NCI-H748 (cell line): ENCODE results near the gene RPTOR.

Source experiments
- DNase-seq: peaks from one replicate; lab custom pipeline; 2025; ENCODE audit not compliant: unreplicated experiment; lab: John Stamatoyannopoulos, UW

Gene RPTOR

DNA sequence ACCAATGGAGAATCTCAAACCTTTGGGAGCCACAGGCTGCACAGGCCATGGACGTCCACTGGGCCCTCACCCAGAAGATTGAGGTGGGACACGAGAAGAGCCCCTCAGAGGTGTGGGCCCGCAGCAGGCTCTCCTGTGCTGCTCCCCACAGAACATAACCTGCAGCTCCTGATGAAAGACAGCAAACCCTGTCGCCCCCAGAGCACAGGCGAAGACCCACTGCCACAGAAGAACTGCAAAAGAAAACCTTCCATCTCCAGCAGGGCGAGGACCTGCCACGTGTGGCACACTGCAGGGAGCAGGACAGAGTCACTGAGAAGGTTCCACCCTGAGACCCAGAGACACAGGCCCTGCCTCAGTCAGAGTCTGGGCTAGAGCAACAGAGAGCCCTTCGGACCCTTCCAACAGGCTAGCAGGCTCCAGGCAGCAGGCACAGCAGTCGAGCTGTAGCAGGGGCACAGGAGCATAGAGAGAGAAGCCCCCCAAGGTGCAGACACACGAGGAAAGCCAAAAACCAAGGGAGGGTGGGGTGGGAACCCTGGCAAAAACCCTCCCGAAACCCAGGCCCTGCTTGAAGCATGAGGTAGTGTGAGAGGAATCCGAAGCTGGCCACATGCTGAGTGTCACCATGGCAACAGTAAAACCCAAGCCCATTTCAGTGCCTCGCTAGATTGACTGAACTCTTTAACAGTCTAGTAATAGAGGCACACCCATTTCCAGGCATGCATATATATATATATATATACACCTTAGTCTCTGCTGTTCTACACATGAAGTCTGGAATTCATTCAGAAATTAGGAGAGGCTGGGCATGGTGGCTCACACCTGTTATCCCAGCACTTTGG, 387.0 kb downstream of the RPTOR start:
- peak; percentile 75 for DNase-seq

DNA sequence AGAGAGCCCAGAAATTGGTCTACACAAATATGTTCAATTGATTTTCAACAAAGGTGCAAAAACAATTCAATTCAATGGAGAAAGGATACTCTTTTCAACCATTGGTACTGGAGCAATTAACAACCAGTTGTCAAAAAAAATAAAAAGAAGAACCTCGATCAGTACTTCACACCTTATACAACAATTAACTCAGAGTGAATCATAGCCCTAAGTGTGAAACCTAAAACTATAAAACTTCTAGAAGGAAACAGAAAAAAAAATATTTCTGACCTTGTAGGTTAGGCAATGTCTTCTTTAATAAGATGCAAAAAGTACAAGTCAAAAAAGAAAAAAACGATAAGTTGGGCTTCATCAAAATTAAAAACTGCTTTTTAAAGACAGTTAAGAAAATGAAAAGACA, 390.9 kb downstream of the RPTOR start:
- no peak for DNase-seq

DNA sequence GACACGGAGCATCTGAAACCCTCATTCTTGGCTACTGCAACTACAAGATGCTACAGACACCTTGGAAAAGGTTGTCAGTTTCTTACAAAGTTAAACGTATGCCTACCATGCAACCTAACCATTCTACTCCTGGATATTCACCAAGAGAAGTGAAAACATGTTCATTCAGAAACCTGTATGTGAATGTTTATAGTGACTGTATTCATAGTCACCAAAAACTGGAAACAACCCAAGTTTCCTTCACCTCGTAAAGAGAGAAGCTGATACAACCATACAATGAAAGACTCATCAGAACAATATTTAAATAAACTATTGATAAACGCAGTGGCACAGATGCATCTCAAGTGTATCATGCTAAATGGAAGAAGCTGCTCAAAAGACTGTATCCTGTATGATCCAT, 391.6 kb downstream of the RPTOR start:
- no peak for DNase-seq

DNA sequence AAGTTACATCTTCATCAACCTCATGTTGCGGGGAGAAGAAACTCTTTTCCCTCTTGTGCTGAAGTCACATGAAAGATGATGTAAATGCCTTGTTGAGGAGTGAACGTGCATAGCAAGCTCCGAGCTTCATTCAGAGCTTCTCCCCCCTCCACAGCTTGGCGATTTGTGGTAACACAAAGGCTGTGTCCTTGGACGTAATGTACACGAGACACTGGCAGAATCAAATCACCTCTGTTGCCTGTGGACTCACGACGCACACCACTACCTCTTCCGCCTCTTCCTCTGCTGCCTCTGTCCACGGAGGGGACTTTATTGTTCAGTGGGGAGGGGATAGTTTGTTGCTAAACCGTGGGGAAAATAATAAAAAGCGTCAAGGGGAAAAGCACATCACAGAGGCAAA, 392.1 kb downstream of the RPTOR start:
- DNase-seq = no peak

DNA sequence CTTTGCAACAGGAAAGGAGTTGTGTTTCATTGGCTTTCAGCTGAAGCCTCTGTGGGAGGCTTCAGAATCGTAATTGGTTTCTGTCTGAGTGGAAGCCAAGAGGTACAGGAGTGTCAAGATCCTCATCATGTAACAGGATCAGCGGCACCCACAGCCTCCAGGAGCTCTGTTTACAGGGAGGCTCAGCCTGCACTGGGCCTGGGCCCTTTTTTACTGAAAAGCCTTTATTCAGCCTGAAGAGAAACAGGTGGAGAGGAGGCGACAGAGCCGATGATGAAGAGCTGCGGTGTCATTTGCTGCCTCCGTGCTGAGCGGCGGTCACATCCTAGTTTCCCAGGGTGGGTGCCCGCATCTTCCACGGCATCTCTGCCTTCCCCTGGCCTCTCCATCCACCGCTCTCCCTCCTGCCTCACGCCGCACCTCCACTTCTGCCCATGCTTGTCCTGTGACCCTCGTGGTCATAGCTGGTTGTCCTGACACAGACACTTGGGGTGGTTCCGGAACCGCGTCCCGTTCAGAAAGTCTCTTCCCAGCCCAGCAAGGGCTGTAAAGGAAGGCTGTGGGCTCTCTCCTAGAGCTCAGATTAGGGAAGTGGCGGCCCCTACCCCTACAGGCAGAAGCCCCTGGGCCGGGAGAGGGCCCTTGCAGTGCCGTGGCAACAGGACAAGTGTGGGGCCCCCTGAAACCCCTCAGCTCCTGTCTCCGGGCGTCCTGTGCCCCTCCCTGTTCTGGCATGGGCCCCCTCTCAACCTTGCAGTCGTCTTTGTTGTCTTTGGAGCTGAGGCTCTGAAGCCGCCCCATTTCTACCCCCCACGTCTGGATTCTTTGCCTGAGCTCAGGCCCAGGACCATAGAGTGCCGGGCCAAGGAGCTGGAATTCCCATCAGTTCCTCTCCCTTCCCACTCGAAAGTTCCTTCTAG, 393.1 kb downstream of the RPTOR start:
- no peak for DNase-seq

DNA sequence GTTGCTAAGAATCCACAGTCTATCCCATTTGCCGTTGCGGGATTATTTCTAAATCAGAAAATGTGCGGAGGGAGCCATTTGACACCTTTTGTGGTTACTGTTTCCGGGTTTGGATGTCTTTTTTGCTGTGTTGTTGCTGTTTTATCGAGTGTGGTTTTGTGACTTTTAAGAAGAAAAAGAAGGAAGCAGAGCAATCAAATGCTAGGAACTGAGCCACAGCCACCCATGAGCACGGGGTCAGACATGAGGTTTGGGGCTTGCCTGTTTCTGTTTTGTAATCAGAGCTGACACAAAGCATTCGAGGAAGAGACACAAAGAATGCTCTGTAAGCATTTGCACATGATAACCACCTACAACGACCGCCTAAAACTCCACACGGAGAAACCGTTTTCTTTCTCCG, 393.9 kb downstream of the RPTOR start:
- no peak for DNase-seq

DNA sequence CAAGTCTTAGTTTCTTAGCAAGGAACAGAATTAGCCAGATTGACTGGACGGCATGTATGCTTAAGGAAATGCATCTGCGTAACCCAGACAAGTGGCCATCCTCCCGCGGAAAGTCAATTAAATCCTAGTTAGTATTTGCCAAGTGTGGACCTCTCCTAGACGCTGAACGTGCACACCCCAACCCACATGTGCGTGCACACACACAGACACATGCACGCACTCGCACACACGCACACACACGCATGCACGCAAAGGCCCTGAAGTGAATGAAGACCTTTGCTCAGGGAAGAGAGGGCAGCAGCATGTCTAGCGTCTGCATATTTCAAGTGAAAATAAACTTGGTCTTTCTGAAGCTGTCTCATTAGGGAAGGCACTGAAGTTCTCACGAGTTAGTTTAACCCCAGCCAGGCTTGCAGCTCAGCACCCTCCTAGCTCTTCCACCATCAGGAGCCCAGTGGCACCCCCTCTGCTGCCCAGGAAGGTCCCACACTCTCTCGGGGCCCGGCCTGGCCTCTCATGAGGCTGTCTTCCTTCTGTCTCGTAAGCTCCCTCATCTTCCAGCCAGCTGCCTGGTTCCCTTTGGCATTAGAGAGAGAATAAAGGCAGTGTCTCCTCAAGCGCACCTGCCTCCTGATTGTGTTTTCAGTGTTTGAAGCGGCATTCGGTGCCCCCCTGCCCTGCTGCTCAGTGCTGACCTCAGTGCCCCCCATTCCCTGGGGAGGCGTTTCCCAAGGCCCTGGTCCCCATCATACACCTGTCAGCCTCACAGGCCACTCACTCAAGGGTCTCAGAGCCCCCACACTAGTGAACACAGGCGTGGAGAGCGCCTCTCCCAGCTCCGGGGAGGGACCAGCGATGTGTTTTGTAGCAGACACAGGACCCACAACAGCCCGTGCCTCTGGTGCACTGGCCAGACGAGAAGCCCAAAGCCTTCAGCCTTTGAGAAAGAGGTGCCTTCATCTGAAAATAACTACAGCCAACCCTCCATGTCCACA, 394.8 kb downstream of the RPTOR start:
- no peak for DNase-seq

DNA sequence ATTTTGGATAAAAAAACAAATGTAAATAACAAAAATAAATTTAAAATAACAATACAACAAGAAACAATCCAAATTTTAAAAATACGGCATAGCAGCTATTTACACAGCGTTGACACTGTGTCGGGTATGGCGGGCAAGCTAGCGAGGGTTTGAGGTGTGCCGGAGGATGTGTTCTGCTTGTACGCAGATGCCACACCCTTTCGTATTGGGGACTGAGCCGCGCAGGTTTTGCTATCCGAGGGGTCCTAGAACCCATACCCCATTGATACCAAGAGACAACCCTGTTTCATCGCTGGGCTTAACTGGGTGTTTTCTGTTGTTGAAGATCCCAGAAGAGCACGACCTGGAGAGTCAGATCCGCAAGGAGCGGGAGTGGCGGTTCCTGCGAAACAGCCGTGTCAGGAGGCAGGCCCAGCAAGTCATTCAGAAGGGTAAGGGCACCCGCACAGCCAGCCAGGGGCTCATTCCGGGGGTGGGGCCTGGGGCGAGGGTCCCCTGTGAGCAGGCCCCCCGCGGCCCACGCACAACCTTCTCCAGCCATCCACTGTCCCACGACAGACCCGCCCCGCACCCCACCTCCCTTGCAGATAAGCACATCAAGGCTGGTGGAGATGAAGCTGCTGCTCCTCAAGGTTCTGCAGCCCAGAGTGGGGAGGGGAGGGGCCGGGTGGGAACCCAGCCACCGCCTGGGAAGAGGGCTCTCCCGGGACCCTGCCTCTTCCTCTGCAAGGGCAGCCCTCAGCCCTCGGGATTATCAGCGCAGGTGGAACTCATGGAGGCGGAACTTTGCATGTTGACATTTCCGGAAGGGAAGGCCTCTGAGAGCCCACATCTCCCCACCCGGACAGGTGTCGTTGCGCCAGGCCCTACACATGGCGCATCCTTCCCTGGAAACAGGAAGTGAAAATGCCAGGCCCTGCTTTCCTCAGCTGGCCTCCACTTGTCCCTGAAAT, 395.8 kb downstream of the RPTOR start:
- no peak for DNase-seq

DNA sequence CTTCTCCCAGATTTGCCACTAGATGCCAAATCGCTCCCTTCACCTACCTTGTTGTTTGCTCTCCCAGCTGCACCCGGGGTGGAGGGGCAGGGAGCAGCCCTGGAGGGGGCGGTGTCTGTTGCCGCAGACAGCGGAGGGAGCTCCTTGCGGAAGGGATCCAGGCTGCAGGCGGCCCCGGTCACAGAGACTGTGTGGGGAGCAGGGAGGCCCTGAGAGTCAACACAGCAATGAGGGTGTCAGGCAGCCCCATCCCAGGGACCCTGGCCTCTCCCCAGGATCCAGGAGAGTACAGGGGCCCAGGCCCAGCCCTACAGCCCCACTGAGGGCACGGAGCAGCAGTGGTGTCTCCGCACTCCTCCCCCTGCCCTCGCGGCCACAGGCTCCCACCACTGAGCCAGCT, 396.5 kb downstream of the RPTOR start:
- DNase-seq = no peak

DNA sequence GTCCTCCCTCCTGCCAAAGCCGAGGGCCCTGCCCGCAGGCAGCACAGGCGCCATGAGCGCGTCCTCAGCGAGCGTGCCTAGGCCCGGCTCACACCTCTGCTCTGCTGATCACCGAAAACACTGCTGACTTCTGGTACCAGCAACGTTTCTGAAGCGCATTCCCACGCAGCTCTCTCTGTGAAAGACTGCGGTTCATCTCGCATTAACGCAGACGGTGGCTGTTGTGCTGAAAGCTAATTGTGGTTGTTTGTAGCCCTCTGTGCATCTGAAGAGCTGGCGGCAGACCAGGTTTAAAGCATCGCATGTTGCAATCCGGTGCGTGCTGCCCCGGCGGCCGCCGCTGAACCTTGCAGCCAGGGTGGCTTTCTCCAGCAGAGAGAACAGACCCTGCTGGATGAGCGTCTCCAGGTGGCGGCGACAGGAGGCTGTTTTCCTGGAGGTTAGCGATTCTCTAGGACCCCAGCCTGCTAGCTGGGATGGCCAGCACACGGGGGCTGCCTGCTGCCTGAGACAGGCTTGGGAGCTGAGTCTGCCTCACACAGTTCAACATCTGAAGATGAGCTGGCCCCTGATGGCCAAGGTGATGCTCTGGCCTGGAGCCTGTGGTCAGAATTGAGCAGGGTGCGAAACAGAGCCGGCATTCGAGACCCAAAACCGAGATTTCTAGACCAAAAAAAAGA, 397.2 kb downstream of the RPTOR start:
- DNase-seq = no peak

DNA sequence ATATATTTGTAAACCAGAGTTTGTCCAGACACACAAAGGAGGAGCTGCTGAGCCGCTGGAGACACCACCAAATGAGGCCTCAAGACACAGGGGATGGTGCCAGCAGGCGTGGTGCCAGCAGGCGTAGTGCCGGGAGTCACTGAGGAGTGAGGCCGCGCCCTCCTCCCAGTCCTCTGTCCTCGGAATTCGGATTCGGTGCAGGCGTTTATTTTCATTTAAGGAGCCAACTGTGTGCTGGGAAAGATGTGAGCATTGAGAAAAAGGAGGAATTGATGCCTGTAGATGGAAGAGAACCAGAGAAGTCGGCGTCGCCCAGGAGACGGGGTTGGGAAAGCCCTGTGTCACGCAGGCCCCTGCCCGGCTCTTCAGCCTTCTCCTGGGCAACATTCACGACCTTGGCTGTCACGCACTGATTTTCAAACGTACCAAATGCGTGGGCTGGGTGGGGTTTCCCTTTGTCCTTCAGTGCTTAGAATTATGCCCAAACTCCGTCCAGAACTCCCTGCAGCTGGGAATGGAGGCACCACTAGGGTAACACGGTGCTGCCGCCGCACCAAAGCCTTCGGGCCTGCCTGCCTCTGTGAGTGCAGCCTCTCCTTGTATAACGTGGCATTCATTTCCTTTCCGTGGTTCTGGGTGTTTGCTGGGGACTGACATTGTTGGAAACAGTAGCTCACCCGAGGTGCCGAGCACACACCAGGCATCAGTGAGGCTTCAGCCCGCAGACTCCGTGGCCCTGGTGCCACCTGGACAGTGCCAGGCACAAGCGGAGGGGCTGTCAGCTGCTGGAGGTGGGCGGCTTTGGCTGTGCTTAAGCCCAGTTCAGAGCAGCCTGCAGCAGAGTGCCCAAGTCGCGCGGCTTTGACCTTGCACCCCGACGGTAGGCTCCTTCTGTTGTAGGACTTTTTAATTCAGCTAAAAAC, 398.0 kb downstream of the RPTOR start:
- DNase-seq = no peak

DNA sequence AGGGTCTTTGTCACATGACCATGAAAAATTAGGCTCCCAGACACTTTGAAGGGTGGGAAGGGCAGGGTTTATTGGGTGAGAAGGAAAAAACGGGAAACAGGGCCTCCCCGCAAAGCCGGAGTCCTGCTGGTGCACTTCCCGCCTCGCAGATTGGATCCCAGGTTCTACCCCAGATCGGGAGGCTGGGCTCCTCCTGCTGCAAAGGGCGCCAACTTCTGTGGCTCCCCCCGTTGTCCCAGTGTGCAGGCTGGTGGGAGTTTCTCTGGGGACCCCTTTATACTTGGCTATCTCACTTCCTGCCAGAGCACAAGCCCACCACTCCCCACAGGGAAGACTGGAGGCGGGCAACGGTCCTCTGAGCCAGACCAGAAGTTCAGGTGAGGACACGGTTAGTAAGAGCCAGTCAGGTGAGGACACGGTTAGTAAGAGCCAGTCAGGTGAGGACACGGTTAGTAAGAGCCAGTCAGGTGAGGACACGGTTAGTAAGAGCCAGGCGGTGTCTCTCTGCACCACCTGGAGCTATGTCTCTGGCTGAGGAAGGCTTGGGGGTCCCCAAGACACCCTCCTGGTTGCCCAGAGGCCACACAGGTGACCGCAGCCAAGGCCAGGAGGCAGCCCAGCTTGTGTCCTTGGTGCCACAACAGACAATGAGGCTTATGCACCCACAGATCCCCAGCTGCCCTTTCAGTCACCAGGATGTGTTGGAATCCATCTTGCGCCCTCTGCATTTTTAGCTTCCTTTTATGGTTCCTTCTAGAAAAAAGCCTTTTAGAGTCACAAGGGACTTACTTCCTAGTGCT, 398.9 kb downstream of the RPTOR start:
- DNase-seq = no peak

DNA sequence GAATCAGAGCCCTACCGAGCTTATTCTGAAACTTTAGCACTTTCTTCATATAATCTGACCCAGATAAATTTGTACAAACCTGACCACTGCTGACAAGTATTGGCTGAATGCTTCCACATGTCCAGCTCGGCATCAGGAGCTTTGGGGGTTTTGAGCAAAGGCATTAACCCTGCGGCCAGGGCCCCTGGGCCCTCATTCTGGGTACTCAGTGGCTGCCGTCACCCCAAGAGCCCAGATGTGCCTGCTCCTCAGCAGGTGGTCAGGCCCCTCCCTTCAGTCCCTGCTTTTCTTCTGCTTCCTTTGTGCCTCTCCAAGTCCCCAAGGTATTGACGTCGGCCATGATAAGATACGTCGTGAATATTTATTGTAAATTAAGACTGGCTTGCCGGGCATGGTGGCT, 399.7 kb downstream of the RPTOR start:
- DNase-seq = no peak

DNA sequence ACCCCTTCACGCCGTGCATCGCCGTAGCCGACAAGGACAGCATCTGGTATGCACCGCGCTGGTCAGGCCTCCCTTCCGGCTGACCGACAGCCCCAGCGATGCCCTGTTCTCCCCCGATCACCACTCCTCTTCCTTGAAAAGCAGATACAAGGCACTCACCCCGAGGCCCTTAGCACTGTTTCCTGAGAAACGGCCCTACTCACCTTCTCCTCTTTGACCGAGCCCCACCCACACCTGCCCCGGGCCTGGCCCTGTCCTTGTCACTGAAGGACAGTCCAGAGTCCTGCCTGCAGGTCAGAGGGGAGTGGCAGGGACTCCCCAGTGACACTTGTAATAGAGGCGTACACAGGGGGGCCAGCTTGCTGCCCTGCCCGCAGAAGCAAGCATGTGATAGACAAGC, 401.1 kb downstream of the RPTOR start:
- DNase-seq = no peak

DNA sequence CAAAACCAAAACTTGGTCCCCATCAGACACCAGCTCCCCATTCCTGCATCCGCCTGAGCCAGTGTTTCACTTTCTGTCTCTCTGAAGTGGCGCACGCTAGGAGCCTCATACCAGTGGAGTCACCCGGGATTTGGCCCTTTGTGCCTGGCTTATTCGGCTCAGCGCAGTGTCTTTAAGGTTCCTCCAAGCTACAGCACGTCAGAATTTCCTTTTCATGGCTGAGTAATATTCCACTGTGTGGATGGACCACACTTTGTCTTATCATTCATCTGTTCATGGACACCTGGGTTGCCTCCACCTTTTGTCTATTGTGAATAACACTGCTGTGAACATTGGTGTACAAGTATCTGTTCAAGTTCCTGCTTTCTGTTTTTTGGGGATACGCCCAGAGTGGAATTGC, 401.8 kb downstream of the RPTOR start:
- DNase-seq = no peak

DNA sequence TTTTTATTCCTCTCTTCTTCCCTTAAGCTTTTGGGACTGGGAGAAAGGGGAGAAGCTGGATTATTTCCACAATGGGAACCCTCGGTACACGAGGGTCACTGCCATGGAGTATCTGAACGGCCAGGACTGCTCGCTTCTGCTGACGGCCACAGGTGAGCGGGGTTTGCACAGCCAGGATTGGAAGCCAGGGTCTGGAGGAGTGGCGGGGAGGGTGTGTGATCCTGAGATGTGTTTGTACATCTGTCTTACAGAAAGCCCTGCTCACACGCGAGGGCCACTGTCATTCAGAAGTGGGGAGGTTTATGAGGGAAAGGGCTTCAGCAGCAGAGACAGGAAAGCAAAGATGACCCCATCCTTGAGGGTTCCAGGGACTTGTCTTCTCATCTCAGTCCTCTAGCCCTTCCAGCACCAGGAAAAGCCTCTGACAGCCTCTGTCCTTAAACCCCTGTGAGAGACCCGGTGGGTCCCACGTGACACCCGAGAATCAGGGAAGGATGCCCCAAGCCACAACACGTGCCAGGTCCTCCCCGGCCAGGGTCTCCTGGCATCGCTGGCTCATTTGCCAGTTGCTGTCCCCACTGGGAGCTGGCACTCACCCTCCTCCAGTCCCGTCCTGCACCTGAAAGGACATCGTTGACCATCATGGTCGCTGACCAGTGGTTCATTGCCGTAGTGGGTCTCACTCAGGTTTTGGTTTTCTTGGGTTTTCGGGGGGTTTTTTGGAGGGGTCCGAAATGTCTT, 402.7 kb downstream of the RPTOR start:
- DNase-seq = no peak
